Esophagus squamous epithelium (tissue), 5 donors: Measurements from ENCODE around the gene DLST. TPM values are rescaled to one million over a fixed set of nuclear protein-coding genes. Genes with fewer than 3 reads are reported as not detected.

ENCODE experiments used
- DNase-seq: peaks from one replicate; lab custom pipeline; 2025; lab: John Stamatoyannopoulos, UW
- H3K27ac ChIP-seq, 4 donors: fragments of 200-600 bp; sonication (generic); one replicate each; pipeline ENCODE4 v1.5.1; 2016 to 2019; ENCODE audit warnings: mild to moderate bottlenecking in 1 of 4
- H3K27me3 ChIP-seq, 4 donors: fragments of 200-600 bp; sonication (generic); 1 replicate in 3 of 4; 2 replicates in 1 of 4; pipeline versions ENCODE4 v1.5.1 to v1.6.0; 2017 to 2021; ENCODE audit warnings: antibody characterized with exemption in 1 of 4
- H3K36me3 ChIP-seq, 3 donors: fragments of 200-600 bp; sonication (generic); one replicate each; pipeline ENCODE4 v1.5.1; 2016 to 2019
- H3K4me1 ChIP-seq, 3 donors: fragments of 200-600 bp; sonication (generic); one replicate each; pipeline ENCODE4 v1.5.1; 2017 to 2019
- H3K4me3 ChIP-seq, 4 donors: fragments of 200-600 bp; sonication (generic); 1 replicate in 3 of 4; 2 replicates in 1 of 4; pipeline ENCODE4 v1.5.1; 2016 to 2019; ENCODE audit warnings: mild to moderate bottlenecking in 2 of 4, moderate library complexity in 1 of 4
- H3K9me3 ChIP-seq, 3 donors: fragments of 200-600 bp; sonication (generic); one replicate each; pipeline ENCODE4 v1.5.1; 2016 to 2019
- CTCF ChIP-seq, 6 experiments: fragments of 450-650 bp in 4 of 6; fragments of 200-600 bp in 2 of 6; sonication (generic) in 2 of 6; IDR thresholded peaks; one replicate each; pipeline ENCODE4 v1.5.1; 2016 to 2019; ENCODE audit warnings: antibody characterized with exemption in 6 of 6, mild to moderate bottlenecking in 4 of 6, moderate library complexity in 4 of 6
- POLR2A ChIP-seq, 4 donors: fragments of 450-650 bp; IDR thresholded peaks; one replicate each; pipeline ENCODE4 v1.6.1; 2017; ENCODE audit warnings: antibody characterized with exemption in 4 of 4, mild to moderate bottlenecking in 4 of 4, moderate library complexity in 3 of 4
- WGBS, 2 donors: methylation state at CpG; one replicate each; pipeline ENCODE4 v1.1.5; 2018; 5-methylcytosine and 5-hydroxymethylcytosine counted together
- intact Hi-C: fragments of 100-400 bp; cut with DNase I; formaldehyde crosslinking; loops from one replicate; pipeline ENCODE4 v1.15.0; 2022
- total RNA-seq, 4 donors: library from RNA; depleted of rRNA; stranded (reverse); fragments of >200 nt; gene quantifications; one replicate each; pipeline ENCODE4 v1.1.0, GENCODE V29; 2016
- donor health status: DM: yes; HTN: yes; CAD: no.

The DLST gene
- total RNA-seq, 4 donors from 2014 or later = 54.9 to 87.0 (median 69.0) TPM

GRCh38 chr14:74951443-74952179 is 69.9 kb downstream of the DLST start:
- intact Hi-C loops = no loop called here
- DNase-seq = no peak

GRCh38 chr14:74952180-74952665 is 70.5 kb downstream of the DLST start:
- intact Hi-C loops = no loop called here
- Histone ChIP-seq H3K36me3 (peaks cover 0 to 7% (median 0%) of the 10 kb centered on the region in 3 donors), H3K27me3 (no peaks in the 10 kb centered on the region), H3K4me3 (peak overlapping the region in 1 of 4 donors; percentile 53), H3K27ac (no peak overlapping the region), H3K9me3 (no peaks in the 10 kb centered on the region), H3K4me1 (peaks cover 26 to 75% (median 35%) of the 10 kb centered on the region in 3 donors)
- no peak for DNase-seq
- WGBS, 2 donors = 60 to 90% methylated on average over 1 to 4 of the region's 6 CpGs
- no peak for TF ChIP-seq CTCF (IDR thresholded peaks at IDR 0.05)
- TF ChIP-seq POLR2A (IDR thresholded peaks at IDR 0.05) = no peak

More at GRCh38 chr14:74951443-74952179, 69.9 kb downstream of the DLST start:
- TF ChIP-seq CTCF (IDR thresholded peaks at IDR 0.05) (no peak), POLR2A (IDR thresholded peaks at IDR 0.05) (no peak)
- peak overlapping the region in 1 of 4 donors; percentile 53 for H3K4me3 ChIP-seq
- no peak overlapping the region for H3K27ac ChIP-seq
- peaks cover 30 to 81% (median 41%) of the 10 kb centered on the region in 3 donors for H3K4me1 ChIP-seq
- H3K9me3 ChIP-seq = no peaks in the 10 kb centered on the region
- peaks cover 0 to 7% (median 0%) of the 10 kb centered on the region in 3 donors for H3K36me3 ChIP-seq
- no peaks in the 10 kb centered on the region for H3K27me3 ChIP-seq
- 88 to 94% methylated on average over 6 to 7 of the region's 15 CpGs for WGBS, 2 donors

GRCh38 chr14:74952697-74953484 is 71.2 kb downstream of the DLST start:
- 46 to 51% methylated on average over 10 to 17 of the region's 18 CpGs for WGBS, 2 donors
- DNase-seq = no peak

More at GRCh38 chr14:74952697-74953484, 71.2 kb downstream of the DLST start:
- peaks cover 26 to 68% (median 32%) of the 10 kb centered on the region in 3 donors for H3K4me1 ChIP-seq
- TF ChIP-seq POLR2A (IDR thresholded peaks at IDR 0.05) = no peak
- peak in 2 of 6 experiments; percentile 24 to 46 for TF ChIP-seq CTCF (IDR thresholded peaks at IDR 0.05)
- H3K27ac ChIP-seq = no peak overlapping the region
- H3K9me3 ChIP-seq = no peaks in the 10 kb centered on the region
- H3K36me3 ChIP-seq = peaks cover 0 to 7% (median 0%) of the 10 kb centered on the region in 3 donors
- H3K27me3 ChIP-seq = no peaks in the 10 kb centered on the region
- intact Hi-C loops = no loop called here
- peak overlapping the region in 3 of 4 donors; percentile 53 to 78 (median 54) for H3K4me3 ChIP-seq

Other genes with a start within 250 kb of the DLST start
- gene AREL1, start 168.8 kb upstream of the DLST start, total RNA-seq = 10 to 100 TPM; 17.0 to 21.6 (median 19.8) TPM
- gene FCF1, start 168.8 kb upstream of the DLST start, total RNA-seq = 10 to 100 TPM; 27.9 to 39.5 (median 30.2) TPM
- gene YLPM1, start 118.6 kb upstream of the DLST start, total RNA-seq = 10 to 100 TPM; 20.4 to 48.8 (median 28.2) TPM
- not detected for gene PROX2, start 5.8 kb upstream of the DLST start, total RNA-seq
- gene RPS6KL1, start 41.3 kb downstream of the DLST start, total RNA-seq = 1 to 10 TPM in 3 of 4 donors, under 1 TPM in 1; 0.83 to 1.7 (median 1.3) TPM
- gene PGF, start 73.7 kb downstream of the DLST start, total RNA-seq = 10 to 100 TPM in 1 of 4 donors, 1 to 10 TPM in 3; 1.6 to 42.3 (median 6.2) TPM
- 10 to 100 TPM; 27.8 to 41.0 (median 39.0) TPM for gene EIF2B2, start 121.0 kb downstream of the DLST start, total RNA-seq
- 10 to 100 TPM in 3 of 4 donors, 1 to 10 TPM in 1; 8.4 to 39.7 (median 11.0) TPM for gene MLH3, start 169.6 kb downstream of the DLST start, total RNA-seq
- 10 to 100 TPM; 11.0 to 28.0 (median 15.4) TPM for gene ACYP1, start 182.1 kb downstream of the DLST start, total RNA-seq
- 1 to 10 TPM in 3 of 4 donors, under 1 TPM in 1; 0.64 to 5.0 (median 2.2) TPM for gene ZC2HC1C, start 187.7 kb downstream of the DLST start, total RNA-seq
- gene NEK9, start 245.1 kb downstream of the DLST start, total RNA-seq = 10 to 100 TPM; 16.6 to 37.2 (median 17.8) TPM